ENCODE results near the gene ADD1. TPM values are rescaled to one million over a fixed set of nuclear protein-coding genes. Genes with fewer than 3 reads are reported as not detected.
"Not testable (repeated sequence)": the region's sequence is repeated elsewhere in the genome, so short reads cannot be mapped to it uniquely, and the experiment has no call there.

The ADD1 gene
- total RNA-seq, 6 experiments from 2014 or later = 94.4 to 120 (median 103) TPM

DNA sequence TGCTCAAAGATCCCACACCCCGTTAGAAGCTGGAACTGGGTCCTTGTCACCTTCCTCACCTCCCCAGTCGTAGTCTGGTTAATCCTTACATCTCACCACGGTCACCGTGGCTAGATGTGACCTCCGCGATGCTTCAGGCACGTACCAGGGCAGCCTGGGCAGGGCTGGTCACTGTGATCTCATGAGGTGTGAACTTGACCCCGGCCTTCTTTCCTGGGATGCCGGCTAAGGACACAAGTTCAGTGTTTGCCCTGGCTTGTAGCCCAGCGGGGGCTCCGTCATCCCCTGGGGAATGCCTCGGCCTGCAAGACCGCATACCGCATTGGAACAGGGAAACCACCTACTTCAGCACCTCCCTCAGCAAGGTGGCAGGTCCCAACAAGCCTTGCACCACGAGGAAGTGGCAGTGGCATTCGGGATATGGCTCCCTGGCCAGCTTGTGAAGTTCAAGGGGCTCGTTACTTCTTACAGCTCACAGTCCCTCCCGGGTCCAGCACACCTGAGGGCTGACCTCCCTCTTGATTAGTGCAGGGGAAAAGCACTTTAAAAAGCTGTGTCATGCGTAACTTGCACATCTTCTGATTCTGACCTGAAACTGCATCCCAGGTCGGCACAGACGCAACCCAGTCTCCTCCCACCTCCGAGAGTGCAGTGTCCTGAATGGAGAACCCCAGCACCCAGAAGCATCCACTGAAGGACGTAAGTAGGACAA lies 93.7 kb downstream of the ADD1 start:
- Histone ChIP-seq H3K27ac (peak overlapping the region in 1 of 3 donors; percentile 62), H3K4me1 (peaks cover 0 to 5% (median 2%) of the 10 kb centered on the region in 4 donors), H3K36me3 (peaks cover 0 to 47% (median 23%) of the 10 kb centered on the region in 4 donors), H3K27me3 (no peaks in the 10 kb centered on the region), H3K4me3 (no peak overlapping the region), H3K9me3 (no peaks in the 10 kb centered on the region)
- intact Hi-C loops (cut with DNase I) = loop anchor here in 1 of 2 donors (10.0 kb wide), 1 partner anchor 173 kb away; no protein-coding TSS in a partner anchor
- peak in 2 of 4 donors; percentile 3 to 56 for ATAC-seq
- WGBS (ENCODE audit: insufficient coverage, low coverage, low lambda C conversion rate, missing lambda C conversion rate) = 47% methylated on average over 9 of the region's 23 CpGs
- TF ChIP-seq, protein P1, sequence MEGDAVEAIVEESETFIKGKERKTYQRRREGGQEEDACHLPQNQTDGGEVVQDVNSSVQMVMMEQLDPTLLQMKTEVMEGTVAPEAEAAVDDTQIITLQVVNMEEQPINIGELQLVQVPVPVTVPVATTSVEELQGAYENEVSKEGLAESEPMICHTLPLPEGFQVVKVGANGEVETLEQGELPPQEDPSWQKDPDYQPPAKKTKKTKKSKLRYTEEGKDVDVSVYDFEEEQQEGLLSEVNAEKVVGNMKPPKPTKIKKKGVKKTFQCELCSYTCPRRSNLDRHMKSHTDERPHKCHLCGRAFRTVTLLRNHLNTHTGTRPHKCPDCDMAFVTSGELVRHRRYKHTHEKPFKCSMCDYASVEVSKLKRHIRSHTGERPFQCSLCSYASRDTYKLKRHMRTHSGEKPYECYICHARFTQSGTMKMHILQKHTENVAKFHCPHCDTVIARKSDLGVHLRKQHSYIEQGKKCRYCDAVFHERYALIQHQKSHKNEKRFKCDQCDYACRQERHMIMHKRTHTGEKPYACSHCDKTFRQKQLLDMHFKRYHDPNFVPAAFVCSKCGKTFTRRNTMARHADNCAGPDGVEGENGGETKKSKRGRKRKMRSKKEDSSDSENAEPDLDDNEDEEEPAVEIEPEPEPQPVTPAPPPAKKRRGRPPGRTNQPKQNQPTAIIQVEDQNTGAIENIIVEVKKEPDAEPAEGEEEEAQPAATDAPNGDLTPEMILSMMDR (IDR thresholded peaks at IDR 0.05) = no peak
- TF ChIP-seq POLR2A (IDR thresholded peaks at IDR 0.05) = no peak
- DNase-seq = peak; percentile 51 to 85 (median 56)

DNA sequence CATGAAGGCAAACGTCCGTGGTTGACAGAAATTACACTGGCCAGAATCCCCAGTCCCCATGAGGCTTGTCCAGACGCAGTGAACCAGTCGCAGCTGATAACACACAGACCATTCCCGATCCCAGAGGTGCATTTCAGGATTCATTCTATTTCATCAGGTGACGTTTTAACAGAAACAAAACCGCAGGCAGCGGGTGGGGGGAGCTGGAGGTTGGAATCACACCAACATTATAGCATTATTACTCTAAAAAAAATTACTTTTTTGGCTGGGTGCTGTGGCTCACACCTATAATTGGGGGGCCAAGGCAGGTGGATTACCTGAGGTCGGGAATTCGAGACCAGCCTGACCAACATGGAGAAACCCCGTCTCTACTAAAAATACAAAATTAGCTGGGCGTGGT lies 94.3 kb downstream of the ADD1 start:
- peaks cover 0 to 5% (median 2%) of the 10 kb centered on the region in 4 donors for H3K4me1 ChIP-seq
- ATAC-seq (no peak), DNase-seq (peak in 2 of 3 donors; percentile 5 to 13)
- H3K27ac ChIP-seq = no peak overlapping the region
- intact Hi-C loops (cut with DNase I) = loop anchor here in 1 of 2 donors (10.0 kb wide), 1 partner anchor 173 kb away; no protein-coding TSS in a partner anchor
- no peaks in the 10 kb centered on the region for H3K27me3 ChIP-seq
- no peaks in the 10 kb centered on the region for H3K9me3 ChIP-seq
- H3K4me3 ChIP-seq = no peak overlapping the region
- H3K36me3 ChIP-seq = peaks cover 0 to 52% (median 27%) of the 10 kb centered on the region in 4 donors
- TF ChIP-seq POLR2A (IDR thresholded peaks at IDR 0.05) = no peak
- TF ChIP-seq, protein P1 (IDR thresholded peaks at IDR 0.05) = no peak
- 80% methylated on average over 10 of the region's 12 CpGs for WGBS (ENCODE audit: insufficient coverage, low coverage, low lambda C conversion rate, missing lambda C conversion rate)

DNA sequence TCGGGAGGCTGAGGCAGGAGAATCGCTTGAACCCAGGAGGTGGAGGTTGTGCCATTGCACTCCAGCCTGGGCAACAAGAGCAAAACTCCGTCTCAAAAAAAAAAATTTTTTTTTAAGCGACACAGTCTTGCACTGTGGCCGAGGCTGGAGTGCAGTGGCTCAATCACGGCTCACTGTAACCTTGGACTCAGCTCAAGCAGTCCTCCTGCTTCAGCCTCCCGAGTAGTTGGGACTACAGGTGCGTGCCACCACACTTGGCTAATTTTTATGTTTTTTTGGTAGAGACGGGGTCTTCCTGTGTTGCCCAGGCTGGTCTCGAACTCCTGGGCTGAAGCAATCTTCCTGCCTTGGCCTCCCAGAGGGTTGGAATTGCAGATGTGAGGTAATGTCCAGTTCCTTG lies 94.8 kb downstream of the ADD1 start:
- not testable (repeated sequence) for H3K4me1 ChIP-seq, H3K9me3 ChIP-seq, H3K4me3 ChIP-seq, ATAC-seq, H3K27me3 ChIP-seq, H3K27ac ChIP-seq
- DNase-seq = peak in 2 of 3 donors; percentile 6 to 11
- intact Hi-C loops (cut with DNase I) = loop anchor here in 1 of 2 donors (10.0 kb wide), 1 partner anchor 174 kb away; no protein-coding TSS in a partner anchor
- H3K36me3 ChIP-seq = peaks cover 0 to 56% (median 31%) of the 10 kb centered on the region in 4 donors
- WGBS (ENCODE audit: insufficient coverage, low coverage, low lambda C conversion rate, missing lambda C conversion rate) = 83% methylated on average over 4 of the region's 10 CpGs

DNA sequence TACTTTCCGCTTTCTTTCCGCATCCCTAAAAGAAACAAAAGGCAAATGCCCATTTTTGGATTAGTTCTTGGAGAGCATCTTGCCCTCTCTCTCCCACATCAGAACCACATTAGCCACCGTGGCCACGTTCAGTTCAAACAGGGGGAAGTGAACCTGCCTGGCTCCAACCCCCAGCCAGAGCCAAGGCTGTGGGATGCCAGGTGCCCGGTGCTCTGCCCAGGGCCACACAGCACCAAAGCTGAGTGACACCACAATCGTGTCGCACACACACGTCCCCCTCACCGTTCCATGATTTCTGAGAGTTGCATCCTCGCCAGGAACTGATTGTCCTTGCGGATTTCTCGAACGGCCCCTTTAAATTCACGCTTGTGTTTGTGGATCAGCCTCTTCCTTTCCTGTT lies 95.3 kb downstream of the ADD1 start:
- no peaks in the 10 kb centered on the region for H3K9me3 ChIP-seq
- WGBS (ENCODE audit: insufficient coverage, low coverage, low lambda C conversion rate, missing lambda C conversion rate) = 78% methylated on average over 8 of the region's 14 CpGs
- H3K27me3 ChIP-seq = no peaks in the 10 kb centered on the region
- no peak overlapping the region for H3K4me3 ChIP-seq
- TF ChIP-seq POLR2A (IDR thresholded peaks at IDR 0.05) = no peak
- TF ChIP-seq, protein P1 (IDR thresholded peaks at IDR 0.05) = no peak
- peaks cover 0 to 5% (median 2%) of the 10 kb centered on the region in 4 donors for H3K4me1 ChIP-seq
- no peak for ATAC-seq
- DNase-seq = peak in 2 of 3 donors; percentile 2 to 43
- H3K27ac ChIP-seq = no peak overlapping the region
- intact Hi-C loops (cut with DNase I) = loop anchor here in 1 of 2 donors (10.0 kb wide), 1 partner anchor 174 kb away; no protein-coding TSS in a partner anchor
- peaks cover 0 to 61% (median 33%) of the 10 kb centered on the region in 4 donors for H3K36me3 ChIP-seq

Data from right lobe of liver (tissue), 6 donors.